Muscle of leg (tissue), 11 donors: ENCODE measurements around the gene OTUD3. TPM values are rescaled to one million over a fixed set of nuclear protein-coding genes. Genes with fewer than 3 reads are reported as not detected.
"Not testable (repeated sequence)": the region's sequence is repeated elsewhere in the genome, so short reads cannot be mapped to it uniquely, and the experiment has no call there.

Experiments used
- DNase-seq: peaks from one replicate; pipeline ENCODE4 v3.0.0; 2013
- H3K27ac ChIP-seq: one replicate; pipeline ENCODE4 v1.5.1; 2013; ENCODE audit warnings: mild to moderate bottlenecking, low read length, control low read depth
- H3K27me3 ChIP-seq: one replicate; pipeline ENCODE4 v1.6.1; 2013; ENCODE audit warnings: low read length; ENCODE audit not compliant: control insufficient read depth, insufficient read depth
- H3K36me3 ChIP-seq: one replicate; pipeline ENCODE4 v1.6.1; 2013; ENCODE audit warnings: low read length; ENCODE audit not compliant: control insufficient read depth, insufficient read depth
- H3K4me1 ChIP-seq: one replicate; pipeline ENCODE4 v1.6.1; 2013; ENCODE audit warnings: low read length; ENCODE audit not compliant: control insufficient read depth, insufficient read depth
- H3K4me3 ChIP-seq: one replicate; pipeline ENCODE4 v1.5.1; 2013; ENCODE audit warnings: low read length, control low read depth
- H3K9me3 ChIP-seq: replicated peaks from 2 replicates; pipeline ENCODE4 v1.6.1; 2013; ENCODE audit warnings: low read depth, low read length; ENCODE audit not compliant: control insufficient read depth
- WGBS: methylation state at CpG from one replicate; pipeline ENCODE4 v1.1.5; 2013; ENCODE audit warnings: missing lambda C conversion rate; ENCODE audit not compliant: insufficient coverage; 5-methylcytosine and 5-hydroxymethylcytosine counted together
- polyA plus RNA-seq, 8 donors: library from polyadenylated mRNA; unstranded; fragments of 120-200 nt; gene quantifications; one replicate each; pipeline versions ENCODE4 v1.2.1 to v1.2.3, GENCODE V29; 2013; ENCODE audit warnings: inconsistent platforms in 1 of 8, low replicate concordance in 1 of 8; ENCODE audit not compliant: insufficient read length in 8 of 8, insufficient read depth in 1 of 8
- total RNA-seq: library from RNA; stranded (reverse); fragments of 120-200 nt; gene quantifications from one replicate; pipeline ENCODE4 v1.2.4, GENCODE V29; 2013

OTUD3 gene
- total and polyA plus RNA-seq, 9 donors, result 5.1 to 9.3 (median 6.8) TPM

DNA sequence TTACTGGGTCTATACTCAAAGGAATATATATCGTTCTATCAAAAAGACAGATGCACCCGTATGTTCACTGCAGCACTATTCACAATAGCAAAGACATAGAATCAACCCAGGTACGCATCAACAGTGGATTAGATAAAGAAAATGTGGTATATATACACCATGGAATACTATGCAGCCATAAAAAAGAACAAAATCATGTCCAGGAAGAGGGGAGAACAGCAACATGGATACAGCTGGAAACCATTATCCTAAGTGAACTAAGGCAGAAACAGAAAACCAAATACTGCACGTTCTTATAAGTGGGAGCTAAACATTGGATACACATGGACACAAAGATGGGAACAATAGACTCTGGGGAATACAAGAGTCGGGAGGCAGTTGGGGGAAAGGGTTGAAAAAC, 1.4 kb upstream of the OTUD3 start:
- not testable (repeated sequence) for H3K9me3 ChIP-seq, H3K4me1 ChIP-seq, H3K27me3 ChIP-seq, H3K27ac ChIP-seq, H3K36me3 ChIP-seq, H3K4me3 ChIP-seq, DNase-seq
- no CpG with 5 or more reads among the region's 5 CpGs for WGBS

DNA sequence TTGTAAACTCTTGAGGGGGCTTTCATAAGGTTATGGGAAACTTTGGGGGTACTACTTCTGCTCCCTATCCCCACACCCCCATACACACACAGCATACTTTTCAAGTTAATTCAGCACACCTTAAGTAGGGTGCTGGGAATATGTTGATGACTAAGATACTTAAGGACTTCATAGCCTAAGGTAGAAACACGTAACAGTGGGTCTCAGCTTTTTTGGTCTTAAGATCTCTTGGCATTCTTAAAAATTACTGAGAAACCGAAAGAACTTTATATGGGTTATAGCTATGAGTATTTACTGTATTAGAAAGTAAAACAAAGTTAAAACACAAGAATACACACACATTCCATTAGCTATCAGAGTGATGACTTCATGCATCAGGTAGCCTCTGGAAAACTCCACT, 2.1 kb downstream of the OTUD3 start:
- peaks cover 2% of the 10 kb centered on the region for H3K27me3 ChIP-seq
- no peaks in the 10 kb centered on the region for H3K36me3 ChIP-seq
- H3K27ac ChIP-seq, result no peak overlapping the region
- no peaks in the 10 kb centered on the region for H3K9me3 ChIP-seq
- peaks cover 7% of the 10 kb centered on the region for H3K4me1 ChIP-seq
- no peak for DNase-seq
- H3K4me3 ChIP-seq, result no peak overlapping the region
- WGBS, result no CpG with 5 or more reads among the region's 2 CpGs

- no CpG with 5 or more reads among the region's 2 CpGs for WGBS
Observed at GRCh38 chr1:19885821-19886220, 3.6 kb downstream of the OTUD3 start.

GRCh38 chr1:19888112-19888511, 5.9 kb downstream of the OTUD3 start:
- no peak overlapping the region for H3K4me3 ChIP-seq
- WGBS, result 100% methylated on average over 1 of the region's 1 CpG

More at GRCh38 chr1:19885821-19886220, 3.6 kb downstream of the OTUD3 start:
- DNase-seq, result no peak
- Histone ChIP-seq H3K4me1 (peaks cover 7% of the 10 kb centered on the region), H3K27me3 (no peaks in the 10 kb centered on the region), H3K4me3 (no peak overlapping the region), H3K27ac (no peak overlapping the region), H3K9me3 (no peaks in the 10 kb centered on the region), H3K36me3 (peaks cover 2% of the 10 kb centered on the region)

DNA sequence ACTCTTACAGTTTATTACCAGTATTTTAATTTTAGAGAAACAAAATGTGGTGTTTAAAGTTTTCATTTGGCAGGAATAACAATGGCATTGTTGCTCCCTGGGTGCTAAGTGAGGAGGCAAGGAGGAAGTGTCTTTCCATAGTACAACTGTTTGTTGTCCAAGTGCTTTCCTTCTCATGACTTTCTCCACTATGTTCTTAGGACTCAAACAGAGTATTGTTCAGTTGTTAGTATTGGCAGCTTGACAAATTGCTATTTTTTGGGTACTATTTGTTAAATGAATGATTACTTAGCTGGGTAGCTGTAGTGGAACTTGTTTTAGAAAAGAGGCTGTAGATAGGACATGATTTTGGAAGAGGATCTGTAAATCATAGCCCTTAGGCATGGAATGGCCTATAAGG, 7.5 kb downstream of the OTUD3 start:
- Histone ChIP-seq H3K9me3 (no peaks in the 10 kb centered on the region), H3K4me1 (no peaks in the 10 kb centered on the region), H3K4me3 (no peak overlapping the region), H3K27ac (no peak overlapping the region), H3K27me3 (no peaks in the 10 kb centered on the region), H3K36me3 (peaks cover 26% of the 10 kb centered on the region)
- DNase-seq, result no peak

More at GRCh38 chr1:19888112-19888511, 5.9 kb downstream of the OTUD3 start:
- Histone ChIP-seq H3K27ac (no peak overlapping the region), H3K9me3 (no peaks in the 10 kb centered on the region), H3K27me3 (no peaks in the 10 kb centered on the region), H3K36me3 (peaks cover 14% of the 10 kb centered on the region), H3K4me1 (peaks cover 5% of the 10 kb centered on the region)
- DNase-seq, result no peak

DNA sequence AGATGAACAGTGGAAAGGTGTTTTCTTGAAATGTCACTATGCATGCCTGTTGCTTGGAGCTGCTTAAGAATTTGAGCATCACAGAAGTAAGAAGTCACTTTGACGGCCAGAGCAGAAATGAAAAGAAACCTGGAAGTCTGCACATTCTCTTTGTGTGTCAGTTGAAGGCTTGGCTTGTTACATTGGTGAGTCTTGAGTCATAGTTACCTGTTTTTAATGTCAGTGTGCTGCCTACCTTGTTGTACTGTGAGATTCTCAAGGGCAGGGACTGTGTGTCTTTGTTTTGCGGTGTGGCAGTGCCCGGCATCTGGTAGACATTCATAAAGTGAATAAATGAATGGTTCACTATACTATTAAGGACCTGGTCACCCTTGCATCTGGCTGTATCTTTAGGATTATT, 9.9 kb downstream of the OTUD3 start:
- H3K4me1 ChIP-seq, result no peaks in the 10 kb centered on the region
- H3K27ac ChIP-seq, result no peak overlapping the region
- H3K27me3 ChIP-seq, result no peaks in the 10 kb centered on the region
- no peak overlapping the region for H3K4me3 ChIP-seq
- H3K36me3 ChIP-seq, result peaks cover 34% of the 10 kb centered on the region
- whole genome bisulfite sequencing, result 88% methylated on average over 1 of the region's 3 CpGs
- H3K9me3 ChIP-seq, result no peaks in the 10 kb centered on the region
- no peak for DNase-seq

DNA sequence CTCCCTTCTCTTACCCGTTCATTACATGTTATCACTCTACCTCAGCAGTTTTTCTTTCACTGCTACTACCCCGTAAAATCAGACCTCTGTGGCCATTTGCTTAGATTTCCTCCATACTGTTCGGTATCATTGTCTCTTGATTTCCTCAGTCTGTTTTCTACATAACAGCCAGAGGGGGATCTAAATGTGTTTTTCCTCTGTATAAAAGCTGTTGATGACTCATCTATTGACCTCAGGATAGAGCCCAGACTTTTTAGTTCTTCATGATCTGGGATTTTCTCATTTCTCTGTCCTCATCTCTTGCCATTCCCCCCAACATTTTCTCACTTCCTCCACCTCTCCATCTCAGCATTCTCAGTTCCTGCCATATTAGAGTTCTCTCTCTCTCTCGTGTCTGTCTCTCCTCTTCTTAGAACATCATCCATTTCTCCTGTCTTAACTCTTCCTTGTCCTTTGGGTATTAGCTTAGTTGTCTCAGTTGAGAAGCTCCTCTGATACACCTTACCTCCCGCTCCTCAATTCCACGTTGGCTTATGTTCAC, 10.5 kb downstream of the OTUD3 start:
- whole genome bisulfite sequencing, result 70% methylated on average over 3 of the region's 6 CpGs
- Histone ChIP-seq H3K9me3 (no peaks in the 10 kb centered on the region), H3K27ac (no peak overlapping the region), H3K27me3 (no peaks in the 10 kb centered on the region), H3K4me3 (no peak overlapping the region), H3K4me1 (no peaks in the 10 kb centered on the region), H3K36me3 (peaks cover 34% of the 10 kb centered on the region)
- no peak for DNase-seq

GRCh38 chr1:19893687-19894086, 11.5 kb downstream of the OTUD3 start:
- Histone ChIP-seq H3K9me3 (no peaks in the 10 kb centered on the region), H3K27ac (no peak overlapping the region), H3K4me1 (no peaks in the 10 kb centered on the region), H3K36me3 (peaks cover 35% of the 10 kb centered on the region), H3K4me3 (no peak overlapping the region), H3K27me3 (no peaks in the 10 kb centered on the region)
- WGBS, result 84% methylated on average over 3 of the region's 3 CpGs
- DNase-seq, result no peak

DNA sequence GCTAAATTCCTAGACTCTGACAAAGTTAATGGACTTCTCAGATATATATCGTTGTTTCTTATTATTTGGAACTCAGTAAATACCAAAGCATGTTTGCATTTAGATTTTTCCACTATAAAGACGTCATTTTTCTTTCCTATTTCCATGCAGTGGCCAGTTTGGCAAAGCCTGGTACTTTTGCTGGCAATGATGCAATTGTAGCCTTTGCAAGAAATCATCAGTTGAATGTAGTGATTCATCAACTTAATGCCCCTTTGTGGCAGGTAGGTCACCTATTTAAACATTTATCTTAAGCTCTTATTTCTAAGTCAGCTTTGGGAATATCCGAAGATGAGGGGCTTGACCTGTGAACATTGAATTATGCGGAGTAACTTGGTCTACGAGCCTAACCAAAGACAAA, 12.0 kb downstream of the OTUD3 start:
- Histone ChIP-seq H3K27me3 (no peaks in the 10 kb centered on the region), H3K36me3 (peaks cover 39% of the 10 kb centered on the region), H3K27ac (no peak overlapping the region), H3K4me1 (no peaks in the 10 kb centered on the region), H3K9me3 (no peaks in the 10 kb centered on the region), H3K4me3 (no peak overlapping the region)
- DNase-seq, result no peak
- WGBS, result 100% methylated on average over 1 of the region's 5 CpGs

GRCh38 chr1:19901653-19902052, 19.5 kb downstream of the OTUD3 start:
- H3K36me3 ChIP-seq, result peaks cover 34% of the 10 kb centered on the region
- DNase-seq, result no peak
- no peaks in the 10 kb centered on the region for H3K27me3 ChIP-seq
- no peaks in the 10 kb centered on the region for H3K4me1 ChIP-seq
- WGBS, result no CpG with 5 or more reads among the region's 1 CpG
- H3K4me3 ChIP-seq, result no peak overlapping the region
- no peak overlapping the region for H3K27ac ChIP-seq
- no peaks in the 10 kb centered on the region for H3K9me3 ChIP-seq

GRCh38 chr1:19903621-19904020, 21.4 kb downstream of the OTUD3 start:
- 94% methylated on average over 7 of the region's 7 CpGs for WGBS
- Histone ChIP-seq H3K4me1 (no peaks in the 10 kb centered on the region), H3K4me3 (no peak overlapping the region), H3K9me3 (no peaks in the 10 kb centered on the region), H3K27me3 (no peaks in the 10 kb centered on the region), H3K36me3 (peaks cover 45% of the 10 kb centered on the region), H3K27ac (no peak overlapping the region)
- no peak for DNase-seq
